Suprapubic skin (tissue), 4 donors: ENCODE results near the gene SIVA1.

ENCODE experiments used
- CTCF ChIP-seq, 2 donors: fragments of 200-600 bp in 1 of 2; fragments of 450-650 bp in 1 of 2; sonication (generic) in 1 of 2; IDR thresholded peaks; one replicate each; pipeline ENCODE4 v1.5.1; 2016 to 2019; ENCODE audit warnings: antibody characterized with exemption in 2 of 2, mild to moderate bottlenecking in 1 of 2, moderate library complexity in 1 of 2
- EP300 ChIP-seq: sonication (generic); formaldehyde crosslinking; IDR thresholded peaks from one replicate; pipeline ENCODE4 v1.6.1; 2017; ENCODE audit warnings: antibody characterized with exemption
- POLR2AphosphoS5 ChIP-seq, 3 donors: sonication (generic); formaldehyde crosslinking; IDR thresholded peaks; one replicate each; pipeline ENCODE4 v1.6.1; 2017; ENCODE audit warnings: antibody characterized with exemption in 3 of 3

- TF ChIP-seq CTCF (IDR thresholded peaks at IDR 0.05) (no peak), EP300 (no peak), POLR2AphosphoS5 (IDR thresholded peaks at IDR 0.05) (no peak)
Measured at GRCh38 chr14:104718871-104719270, 34.1 kb upstream of the SIVA1 start.
